Epithelial cell of umbilical artery (primary cell): ENCODE measurements around the gene GGT1. TPM values are rescaled to one million over a fixed set of nuclear protein-coding genes. Genes with fewer than 3 reads are reported as not detected.

Experiments
- total RNA-seq: library from RNA; depleted of rRNA; stranded (reverse); fragments of >200 nt; gene quantifications from 2 replicates; pipeline ENCODE4 v1.2.3, GENCODE V29; 2014

The GGT1 gene
- total RNA-seq: 0.30 and 0.32 TPM in 2 replicates

DNA sequence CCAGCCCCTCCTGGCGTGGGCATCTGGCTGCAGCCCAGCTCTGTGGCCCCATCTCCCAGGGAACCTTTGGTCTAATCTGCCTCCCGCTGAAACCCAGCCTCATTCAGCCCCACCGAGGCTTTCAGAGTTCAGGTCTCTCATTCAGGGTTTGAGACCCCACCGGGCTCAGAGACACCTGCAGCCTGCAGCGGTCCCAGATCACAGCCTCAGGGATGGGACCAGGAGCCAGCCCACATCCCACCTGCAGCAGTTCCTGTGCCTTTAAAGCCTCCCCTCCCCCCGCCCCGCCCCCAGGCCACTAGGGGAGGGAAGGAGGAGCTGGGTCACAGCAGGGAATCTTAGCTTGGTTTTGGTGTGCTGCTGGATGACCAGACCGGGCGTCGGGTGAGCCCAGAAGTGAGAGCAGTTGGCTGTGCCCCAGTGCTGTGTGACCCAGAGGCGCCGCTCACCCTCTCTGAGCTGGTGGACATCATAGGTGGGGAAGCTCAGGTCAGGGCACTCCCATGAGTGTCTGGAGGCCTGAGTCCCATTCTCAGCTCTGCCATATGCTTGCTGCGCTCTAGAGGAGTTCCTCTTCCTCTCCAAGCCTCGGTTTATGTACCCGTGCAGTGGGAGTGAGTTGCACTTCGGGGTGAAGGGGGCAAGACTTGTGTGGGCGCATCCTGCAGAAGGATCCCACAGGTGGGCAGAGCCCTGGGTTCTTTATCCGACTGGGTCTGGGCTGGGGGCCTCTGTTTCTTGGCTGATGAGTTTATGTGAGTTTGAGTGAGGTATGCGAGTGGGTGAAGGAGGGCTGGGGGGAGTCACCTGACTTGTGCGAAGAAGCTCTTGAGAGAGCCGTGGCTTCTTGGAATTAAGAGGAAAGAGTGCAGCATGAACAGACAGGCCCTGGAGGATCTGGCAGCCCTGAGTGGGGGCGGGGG lies at the start of gene GGT1:
GGT1 (plus strand) TSS at position 347 of the 923 bp plus-strand sequence. CDS start 7,889 bp downstream, outside the sequence.

DNA sequence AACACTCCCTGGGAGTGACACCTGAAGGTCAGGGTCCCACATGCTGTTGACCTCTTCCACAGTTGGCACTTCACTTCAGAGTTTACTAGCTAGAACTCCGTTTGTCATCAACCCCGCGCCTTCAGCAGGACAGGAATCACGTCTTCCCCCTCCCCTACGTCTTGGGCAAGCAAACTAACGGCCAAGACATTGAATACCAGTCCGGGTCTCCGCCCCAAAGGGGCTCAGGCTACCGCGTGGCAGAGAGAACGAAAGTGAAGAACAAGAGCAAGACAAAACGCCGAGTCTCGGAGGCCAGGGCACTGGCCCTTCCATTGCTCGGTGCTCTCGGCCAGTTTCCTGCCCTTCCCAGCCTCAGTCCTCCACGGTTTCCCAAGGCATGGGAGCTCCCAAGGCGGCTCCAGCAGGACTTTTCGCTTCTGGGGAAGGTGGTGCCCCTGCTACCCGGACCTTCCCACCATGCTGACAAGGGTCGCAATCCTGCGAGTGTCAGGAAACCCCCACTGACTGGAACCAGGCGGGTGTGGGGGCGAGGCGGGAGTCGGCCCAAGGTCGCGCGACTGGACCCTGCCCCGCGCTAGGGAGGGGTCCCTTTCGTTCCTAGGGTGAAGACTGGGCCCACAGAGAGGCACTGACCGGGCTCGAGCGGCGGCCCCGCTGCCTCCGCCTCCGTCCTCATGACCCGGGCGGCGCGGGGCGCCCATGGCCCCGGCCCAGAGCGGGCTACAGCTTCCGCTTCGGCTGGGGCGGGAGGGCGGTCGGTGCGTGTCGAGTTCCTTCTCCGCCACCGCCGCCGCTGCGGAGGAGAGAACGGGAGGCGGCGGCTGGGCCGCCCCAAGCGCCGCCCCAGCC lies 48.5 kb upstream of the GGT1 start, which contains the start of gene GUCD1:
GUCD1 (minus strand) TSS at position 826 of the 852 bp plus-strand sequence; CDS start at position 679, 147 bp downstream.

DNA sequence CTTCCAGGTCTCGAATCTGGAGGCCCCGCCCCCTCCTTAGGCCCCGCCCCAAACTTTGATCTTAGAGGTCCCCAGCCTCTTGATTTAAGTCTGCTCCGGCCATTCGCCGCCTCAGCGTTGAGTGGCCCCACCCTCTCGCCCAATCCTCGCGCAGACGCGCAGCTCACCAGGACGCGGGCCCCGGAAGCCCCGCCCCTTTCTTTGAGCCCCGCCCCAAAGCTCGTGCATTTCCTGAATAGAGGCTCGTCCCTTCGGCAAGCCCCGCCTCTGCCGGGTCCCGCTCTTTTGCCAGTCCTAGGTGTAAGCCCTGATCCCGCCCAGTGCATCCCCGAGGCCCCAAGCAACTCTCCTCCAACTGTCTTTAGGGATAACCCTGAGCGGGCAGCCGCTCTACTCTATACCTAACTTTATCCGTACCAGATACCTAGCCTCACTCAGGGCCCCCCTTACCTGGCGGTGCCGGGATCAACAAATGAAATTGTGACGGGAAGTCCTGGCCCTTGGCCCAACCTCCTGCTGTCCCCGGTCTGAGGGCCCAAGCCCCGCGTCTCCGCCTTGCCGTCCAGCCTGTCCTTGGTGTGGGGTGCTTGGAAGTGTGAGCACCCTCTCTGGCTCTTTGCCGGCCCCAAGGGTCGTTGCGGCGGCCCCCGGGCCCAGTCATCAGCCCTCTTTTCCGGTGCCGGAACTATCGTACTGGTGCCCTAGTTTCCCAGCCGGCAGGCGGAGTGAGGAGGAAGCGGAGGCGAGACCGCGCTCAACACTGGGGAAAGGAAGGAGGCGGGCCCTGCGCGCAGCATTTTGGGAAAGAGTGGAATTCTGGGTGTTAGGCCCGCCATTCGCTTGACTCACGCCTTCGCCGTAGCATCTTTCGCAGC lies 47.6 kb upstream of the GGT1 start, which contains the start of gene SNRPD3:
SNRPD3 (plus strand) TSS at position 835 of the 875 bp plus-strand sequence. CDS start 1,676 bp downstream, outside the sequence.

DNA sequence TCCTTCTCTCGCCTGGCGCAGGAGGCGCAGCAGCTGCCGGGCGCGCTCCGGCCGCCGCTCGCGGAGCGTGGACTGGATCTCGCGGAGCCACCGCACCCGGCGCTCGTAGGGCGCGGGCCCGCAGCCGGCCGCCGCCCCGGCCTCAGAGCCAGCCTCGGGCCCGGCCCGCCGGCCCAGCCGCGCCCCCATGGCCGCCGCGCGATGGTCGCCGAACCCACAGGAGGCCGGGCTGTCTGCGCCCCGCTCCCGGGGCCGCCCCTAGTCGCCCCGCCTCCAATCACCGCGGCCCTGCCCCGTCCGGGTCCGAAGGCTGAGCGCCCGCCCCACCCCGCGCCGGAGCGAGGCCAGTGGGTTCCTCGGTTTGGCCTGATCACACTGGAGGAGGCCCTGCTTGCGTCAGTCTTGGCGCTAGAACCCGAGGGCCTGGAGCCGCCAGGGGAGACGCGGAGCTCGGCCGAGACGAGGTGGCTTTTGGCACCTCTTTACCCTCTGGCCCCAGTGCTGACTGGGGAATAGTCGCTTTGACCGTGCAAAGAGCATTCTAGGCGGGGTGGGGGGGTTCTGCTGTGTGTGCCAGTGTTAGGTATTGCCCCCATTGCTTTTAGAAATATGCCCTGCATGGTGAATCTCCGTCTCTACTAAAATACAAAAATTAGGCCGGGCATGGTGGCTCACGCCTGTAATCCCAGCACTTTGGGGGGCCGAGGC lies 10.0 kb upstream of the GGT1 start, which contains the start of gene LRRC75B:
LRRC75B (minus strand) TSS at position 223 of the 708 bp plus-strand sequence; CDS start at position 189, 34 bp downstream.

Other genes starting within 250 kb of the GGT1 start
- gene ADORA2A, start 175.6 kb upstream of the GGT1 start, total RNA-seq: 9.4 and 41.8 TPM in 2 replicates
- 0.30 and 0.32 TPM in 2 replicates for gene UPB1, start 107.9 kb upstream of the GGT1 start, total RNA-seq
- 130 and 152 TPM in 2 replicates for gene GUCD1, start 48.1 kb upstream of the GGT1 start, total RNA-seq
- 189 and 225 TPM in 2 replicates for gene SNRPD3, start 47.2 kb upstream of the GGT1 start, total RNA-seq
- 3.2 and 5.3 TPM in 2 replicates for gene LRRC75B, start 10.1 kb upstream of the GGT1 start, total RNA-seq
- 0.15 TPM in 1 of 2 replicates, not detected in the other for gene PIWIL3, start 171.5 kb downstream of the GGT1 start, total RNA-seq
- gene SGSM1, start 203.0 kb downstream of the GGT1 start, total RNA-seq: under 0.01 and 0.30 TPM in 2 replicates